Measurements from ENCODE around the gene PELI1. TPM values are rescaled to one million over a fixed set of nuclear protein-coding genes. Genes with fewer than 3 reads are reported as not detected.
A peak's percentile ranks its signal among the peaks of the same experiment; 100 is the strongest.

PELI1 gene
- polyA plus RNA-seq, 1 donor from 2014 or later, result 23.9 TPM

DNA sequence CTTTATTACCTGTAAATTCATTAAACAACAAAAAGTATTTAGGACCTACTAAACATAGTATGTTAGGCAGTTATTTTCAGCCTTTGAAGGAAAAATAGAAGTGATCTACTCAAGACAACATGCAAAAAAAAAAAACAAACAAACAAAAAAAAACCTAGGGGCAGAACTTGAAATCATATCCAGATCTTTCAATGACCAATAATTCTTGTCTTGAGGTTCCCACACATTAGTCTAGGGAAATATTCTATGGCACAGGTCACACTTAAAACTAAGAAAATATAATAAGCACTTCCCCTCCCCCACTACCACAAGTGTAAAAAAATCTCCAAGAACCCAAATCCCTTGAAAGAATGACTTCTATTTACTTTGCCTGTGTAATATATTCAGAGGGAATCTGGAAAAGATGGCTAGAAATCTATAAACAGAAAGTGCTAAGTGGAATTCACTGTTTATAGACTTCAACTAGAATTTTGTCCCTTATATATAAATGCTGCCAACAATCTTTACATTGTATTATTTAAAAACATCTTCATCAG, 3.5 kb downstream of the PELI1 start:
- Mint-ChIP-seq H3K27ac (no peak overlapping the region), H3K4me3 (peak overlapping the region; percentile 31 to 98 (median 72)), H3K27me3 (no peaks in the 10 kb centered on the region), H3K9me3 (no peaks in the 10 kb centered on the region), H3K4me1 (peaks cover 40 to 58% (median 49%) of the 10 kb centered on the region in 3 donors), H3K36me3 (peaks cover 3% of the 10 kb centered on the region)

DNA sequence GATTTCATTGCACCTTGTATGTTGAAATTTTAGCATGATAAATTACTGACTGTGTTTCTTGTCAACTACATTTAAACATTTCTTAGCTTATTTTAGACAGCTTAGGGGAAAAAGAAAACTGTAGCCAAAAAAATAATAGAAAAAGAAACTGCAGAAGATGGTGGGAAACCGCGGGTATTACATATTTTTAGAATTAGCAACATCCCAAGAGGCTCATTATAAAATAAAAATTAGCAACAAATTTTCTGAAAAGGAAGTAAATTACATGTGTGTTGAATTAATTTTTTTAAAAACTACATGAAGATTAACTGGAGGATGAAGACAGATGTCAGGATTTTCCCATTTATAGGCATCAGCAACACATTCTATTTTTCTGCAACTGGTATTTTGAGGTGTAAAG, 4.3 kb downstream of the PELI1 start:
- peaks cover 7% of the 10 kb centered on the region for H3K36me3 Mint-ChIP-seq
- H3K27me3 Mint-ChIP-seq, result no peaks in the 10 kb centered on the region
- H3K4me1 Mint-ChIP-seq, result peaks cover 45 to 65% (median 55%) of the 10 kb centered on the region in 3 donors
- no peak overlapping the region for H3K27ac Mint-ChIP-seq
- no peaks in the 10 kb centered on the region for H3K9me3 Mint-ChIP-seq
- H3K4me3 Mint-ChIP-seq, result peak overlapping the region in 2 of 4 donors; percentile 67 to 78

GRCh38 chr2:64137996-64138395, 6.2 kb downstream of the PELI1 start:
- peaks cover 7% of the 10 kb centered on the region for H3K36me3 Mint-ChIP-seq
- H3K27ac Mint-ChIP-seq, result peak overlapping the region; percentile 8 to 89 (median 76)
- no peaks in the 10 kb centered on the region for H3K9me3 Mint-ChIP-seq
- H3K4me1 Mint-ChIP-seq, result peaks cover 57 to 68% (median 63%) of the 10 kb centered on the region in 3 donors
- H3K4me3 Mint-ChIP-seq, result peak overlapping the region in 2 of 4 donors; percentile 22 to 68
- H3K27me3 Mint-ChIP-seq, result no peaks in the 10 kb centered on the region

GRCh38 chr2:64137567-64137966, 6.7 kb downstream of the PELI1 start:
- H3K36me3 Mint-ChIP-seq, result peaks cover 7% of the 10 kb centered on the region
- peaks cover 58 to 68% (median 67%) of the 10 kb centered on the region in 3 donors for H3K4me1 Mint-ChIP-seq
- peak overlapping the region in 2 of 4 donors; percentile 3 to 13 for H3K4me3 Mint-ChIP-seq
- H3K27ac Mint-ChIP-seq, result peak overlapping the region in 2 of 3 donors; percentile 8 to 89
- H3K27me3 Mint-ChIP-seq, result no peaks in the 10 kb centered on the region
- H3K9me3 Mint-ChIP-seq, result no peaks in the 10 kb centered on the region

DNA sequence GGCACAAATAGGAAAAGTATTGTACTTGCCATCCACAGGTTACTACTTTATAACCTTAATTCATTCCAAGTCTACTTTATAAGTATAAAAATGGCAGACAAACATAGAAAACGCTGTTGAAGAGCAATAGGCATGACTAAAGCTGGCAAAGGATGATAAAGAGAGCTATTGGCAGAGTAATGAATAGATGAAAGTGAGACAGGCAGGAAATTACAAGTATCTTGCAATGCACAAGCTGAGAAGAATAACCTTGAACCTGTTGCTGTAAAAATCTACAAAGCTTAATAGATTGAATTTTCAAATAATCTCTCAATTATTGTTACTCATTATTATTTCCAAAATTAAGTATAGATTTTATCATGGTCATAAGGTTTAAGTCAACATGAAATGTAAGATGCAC, 8.8 kb downstream of the PELI1 start:
- no peak overlapping the region for H3K4me3 Mint-ChIP-seq
- H3K9me3 Mint-ChIP-seq, result no peaks in the 10 kb centered on the region
- H3K27ac Mint-ChIP-seq, result no peak overlapping the region
- peaks cover 55 to 60% (median 57%) of the 10 kb centered on the region in 3 donors for H3K4me1 Mint-ChIP-seq
- H3K36me3 Mint-ChIP-seq, result peaks cover 8% of the 10 kb centered on the region
- no peaks in the 10 kb centered on the region for H3K27me3 Mint-ChIP-seq

GRCh38 chr2:64134813-64135212, 9.4 kb downstream of the PELI1 start:
- no peak overlapping the region for H3K4me3 Mint-ChIP-seq

DNA sequence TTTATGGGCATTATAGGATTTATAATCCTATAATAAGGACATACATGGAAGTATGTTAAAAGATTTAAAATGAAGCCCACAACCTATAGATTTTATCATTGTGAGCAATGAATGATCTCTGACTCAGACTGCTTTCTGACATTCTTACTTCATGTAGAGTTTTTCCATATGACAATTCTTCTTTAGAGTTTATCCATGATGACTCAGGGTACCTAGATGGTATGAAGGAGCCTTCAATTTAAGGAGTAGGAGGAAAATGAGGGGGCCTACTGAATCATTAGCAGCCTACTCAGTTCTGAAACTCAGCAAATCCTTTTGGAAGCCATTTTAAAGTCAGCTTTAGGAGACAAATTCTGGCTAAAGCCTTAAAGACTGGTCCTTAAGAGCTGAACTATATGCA, 10.4 kb downstream of the PELI1 start:
- H3K27me3 Mint-ChIP-seq, result no peaks in the 10 kb centered on the region

More at GRCh38 chr2:64134813-64135212, 9.4 kb downstream of the PELI1 start:
- no peaks in the 10 kb centered on the region for H3K27me3 Mint-ChIP-seq
- H3K4me1 Mint-ChIP-seq, result peaks cover 58 to 62% (median 59%) of the 10 kb centered on the region in 3 donors
- H3K27ac Mint-ChIP-seq, result peak overlapping the region in 1 of 3 donors; percentile 36
- peaks cover 9% of the 10 kb centered on the region for H3K36me3 Mint-ChIP-seq
- no peaks in the 10 kb centered on the region for H3K9me3 Mint-ChIP-seq

DNA sequence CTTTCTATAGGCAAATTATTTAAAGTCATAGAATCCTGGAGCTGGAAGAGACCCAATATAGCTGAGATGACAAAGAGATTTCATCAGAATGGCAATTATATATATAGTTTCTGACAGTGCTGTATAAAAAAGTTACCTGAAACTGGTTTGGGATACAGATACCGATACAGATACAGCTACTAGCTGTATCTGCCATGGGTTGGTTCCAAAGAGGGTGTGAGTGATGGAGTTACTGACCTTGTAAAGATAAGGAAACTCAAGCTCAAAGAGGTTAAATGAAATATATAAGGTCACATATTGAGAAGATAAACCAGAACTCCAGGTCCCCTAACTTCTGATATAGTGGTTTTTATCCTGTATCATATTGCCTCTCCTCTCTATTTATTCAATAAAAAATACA, 10.9 kb downstream of the PELI1 start:
- no peaks in the 10 kb centered on the region for H3K27me3 Mint-ChIP-seq
- no peak overlapping the region for H3K27ac Mint-ChIP-seq
- no peaks in the 10 kb centered on the region for H3K9me3 Mint-ChIP-seq
- H3K4me1 Mint-ChIP-seq, result peaks cover 58 to 65% (median 61%) of the 10 kb centered on the region in 3 donors
- H3K36me3 Mint-ChIP-seq, result peaks cover 8% of the 10 kb centered on the region
- H3K4me3 Mint-ChIP-seq, result no peak overlapping the region

More for the DNA sequence above, 10.4 kb downstream of the PELI1 start:
- Mint-ChIP-seq H3K36me3 (peaks cover 9% of the 10 kb centered on the region), H3K27ac (no peak overlapping the region), H3K4me3 (no peak overlapping the region), H3K9me3 (no peaks in the 10 kb centered on the region), H3K4me1 (peaks cover 58 to 63% (median 59%) of the 10 kb centered on the region in 3 donors)

GRCh38 chr2:64130333-64130732, 13.9 kb downstream of the PELI1 start:
- Mint-ChIP-seq H3K27ac (no peak overlapping the region), H3K4me3 (no peak overlapping the region), H3K9me3 (no peaks in the 10 kb centered on the region), H3K27me3 (no peaks in the 10 kb centered on the region), H3K4me1 (peaks cover 48 to 59% (median 55%) of the 10 kb centered on the region in 3 donors), H3K36me3 (peaks cover 7% of the 10 kb centered on the region)

DNA sequence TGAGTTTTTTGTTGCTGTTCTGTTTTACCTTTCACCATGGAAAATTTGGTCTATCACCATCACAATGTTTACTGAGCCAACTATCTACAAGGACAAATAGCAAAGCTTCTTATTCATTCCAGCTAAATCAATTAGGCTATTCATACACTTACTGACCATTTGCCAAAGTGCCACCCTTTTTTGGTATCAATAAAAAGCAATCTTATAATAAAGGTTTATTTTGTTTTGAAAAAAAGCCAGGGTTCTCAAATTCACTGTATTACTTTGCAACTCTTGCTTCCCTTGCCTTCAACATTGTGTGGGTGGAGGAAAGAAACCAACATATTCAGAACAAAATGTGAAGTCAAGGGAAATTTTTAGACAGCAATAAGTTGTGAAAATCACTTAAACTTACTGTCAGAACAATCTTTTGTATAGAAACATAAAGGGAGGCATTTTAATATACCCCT, 15.3 kb downstream of the PELI1 start:
- H3K4me3 Mint-ChIP-seq, result no peak overlapping the region

GRCh38 chr2:64128406-64128805, 15.8 kb downstream of the PELI1 start:
- H3K36me3 Mint-ChIP-seq, result peaks cover 12% of the 10 kb centered on the region
- peak overlapping the region in 1 of 3 donors; percentile 21 for H3K27ac Mint-ChIP-seq
- H3K27me3 Mint-ChIP-seq, result no peaks in the 10 kb centered on the region
- H3K4me3 Mint-ChIP-seq, result no peak overlapping the region
- peaks cover 55 to 62% (median 55%) of the 10 kb centered on the region in 3 donors for H3K4me1 Mint-ChIP-seq
- peaks cover 0 to 2% (median 0%) of the 10 kb centered on the region in 3 donors for H3K9me3 Mint-ChIP-seq

More for the DNA sequence above, 15.3 kb downstream of the PELI1 start:
- peaks cover 9% of the 10 kb centered on the region for H3K36me3 Mint-ChIP-seq
- peak overlapping the region in 1 of 3 donors; percentile 21 for H3K27ac Mint-ChIP-seq
- H3K27me3 Mint-ChIP-seq, result no peaks in the 10 kb centered on the region
- peaks cover 52 to 57% (median 52%) of the 10 kb centered on the region in 3 donors for H3K4me1 Mint-ChIP-seq
- no peaks in the 10 kb centered on the region for H3K9me3 Mint-ChIP-seq

GRCh38 chr2:64127119-64127518, 17.1 kb downstream of the PELI1 start:
- H3K4me3 Mint-ChIP-seq, result no peak overlapping the region
- peaks cover 55 to 62% (median 57%) of the 10 kb centered on the region in 3 donors for H3K4me1 Mint-ChIP-seq
- peaks cover 15% of the 10 kb centered on the region for H3K36me3 Mint-ChIP-seq
- peaks cover 0 to 2% (median 0%) of the 10 kb centered on the region in 3 donors for H3K9me3 Mint-ChIP-seq
- H3K27ac Mint-ChIP-seq, result no peak overlapping the region
- no peaks in the 10 kb centered on the region for H3K27me3 Mint-ChIP-seq

- Mint-ChIP-seq H3K9me3 (peaks cover 0 to 2% (median 0%) of the 10 kb centered on the region in 3 donors), H3K4me1 (peaks cover 55 to 61% (median 55%) of the 10 kb centered on the region in 3 donors), H3K27me3 (no peaks in the 10 kb centered on the region), H3K4me3 (peak overlapping the region in 2 of 4 donors; percentile 15 to 30), H3K36me3 (peaks cover 15% of the 10 kb centered on the region), H3K27ac (peak overlapping the region in 1 of 3 donors; percentile 14)
Observed at GRCh38 chr2:64126601-64127000, 17.6 kb downstream of the PELI1 start.

DNA sequence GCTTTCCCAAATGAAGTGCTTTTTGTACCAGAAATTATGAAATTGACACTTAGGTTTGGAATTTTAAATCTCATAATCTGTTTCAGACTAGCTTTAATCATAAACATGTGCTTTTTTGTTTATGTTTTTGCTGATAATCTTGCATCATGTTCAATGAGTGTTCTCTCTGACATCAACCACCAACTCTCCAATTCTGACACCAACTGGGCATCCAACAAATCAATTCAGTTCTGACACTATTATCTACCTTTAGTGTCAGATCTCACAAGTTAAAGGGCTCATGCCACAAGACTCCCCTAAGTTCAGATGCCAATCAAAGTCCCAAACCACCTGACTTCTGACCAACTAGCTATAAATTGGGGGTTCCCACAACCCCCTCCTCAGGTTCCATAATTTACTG, 19.6 kb downstream of the PELI1 start:
- no peak overlapping the region for H3K4me3 Mint-ChIP-seq
- no peak overlapping the region for H3K27ac Mint-ChIP-seq
- no peaks in the 10 kb centered on the region for H3K27me3 Mint-ChIP-seq
- peaks cover 15% of the 10 kb centered on the region for H3K36me3 Mint-ChIP-seq
- H3K9me3 Mint-ChIP-seq, result peaks cover 0 to 2% (median 0%) of the 10 kb centered on the region in 3 donors
- peaks cover 45 to 59% (median 49%) of the 10 kb centered on the region in 3 donors for H3K4me1 Mint-ChIP-seq

GRCh38 chr2:64124168-64124567, 20.1 kb downstream of the PELI1 start:
- Mint-ChIP-seq H3K4me1 (peaks cover 48 to 62% (median 50%) of the 10 kb centered on the region in 3 donors), H3K27ac (no peak overlapping the region), H3K4me3 (no peak overlapping the region), H3K9me3 (peaks cover 0 to 2% (median 0%) of the 10 kb centered on the region in 3 donors), H3K27me3 (no peaks in the 10 kb centered on the region), H3K36me3 (peaks cover 15% of the 10 kb centered on the region)

DNA sequence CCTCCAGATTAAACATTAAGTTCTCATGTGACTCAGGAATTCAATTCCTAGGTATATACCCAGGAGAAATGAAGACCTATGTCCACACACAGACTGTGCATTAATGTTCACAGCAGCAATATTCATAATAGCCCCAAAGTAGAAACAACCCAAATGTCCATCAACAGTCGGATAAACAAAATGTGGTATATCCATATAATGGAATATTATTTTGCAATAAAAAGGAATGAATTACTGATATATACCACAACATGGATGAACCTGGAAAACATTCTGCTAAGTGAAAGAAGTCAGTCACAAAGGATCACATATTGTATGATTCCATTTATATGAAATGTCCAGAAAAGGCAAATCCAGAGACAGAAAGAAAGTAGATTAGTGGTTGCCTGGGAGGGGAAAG, 20.5 kb downstream of the PELI1 start:
- Mint-ChIP-seq H3K4me3 (no peak overlapping the region), H3K36me3 (peaks cover 15% of the 10 kb centered on the region), H3K27ac (no peak overlapping the region), H3K4me1 (peaks cover 44 to 59% (median 51%) of the 10 kb centered on the region in 3 donors), H3K27me3 (no peaks in the 10 kb centered on the region), H3K9me3 (peaks cover 0 to 2% (median 0%) of the 10 kb centered on the region in 3 donors)

All from IgD-negative memory B cell (primary cell).